ENCODE results near the gene SERF2. TPM values are rescaled to one million over a fixed set of nuclear protein-coding genes. Genes with fewer than 3 reads are reported as not detected.

SERF2 gene
- total RNA-seq, 1 experiment from 2014 or later, result 612 TPM

DNA sequence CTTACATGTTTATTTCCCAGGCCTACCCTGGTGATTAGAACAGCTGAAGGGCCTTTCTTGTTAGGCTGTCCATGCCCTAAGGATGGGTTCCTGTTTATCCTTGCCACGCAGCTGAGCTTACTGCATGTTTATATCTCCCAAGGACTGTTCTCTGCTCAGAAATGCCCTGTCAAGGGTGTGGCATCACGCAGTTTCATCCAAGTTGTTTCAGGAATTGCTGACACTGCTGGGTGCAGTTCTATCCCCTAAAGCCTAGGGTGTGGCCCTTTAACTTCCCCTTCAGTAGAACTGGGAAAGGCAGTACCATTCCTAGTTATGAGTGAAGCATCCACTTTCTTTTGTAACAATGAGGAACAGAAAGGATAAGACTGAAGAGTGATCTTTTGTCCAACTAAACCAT, 20.3 kb upstream of the SERF2 start:
- TF ChIP-seq, protein P1, sequence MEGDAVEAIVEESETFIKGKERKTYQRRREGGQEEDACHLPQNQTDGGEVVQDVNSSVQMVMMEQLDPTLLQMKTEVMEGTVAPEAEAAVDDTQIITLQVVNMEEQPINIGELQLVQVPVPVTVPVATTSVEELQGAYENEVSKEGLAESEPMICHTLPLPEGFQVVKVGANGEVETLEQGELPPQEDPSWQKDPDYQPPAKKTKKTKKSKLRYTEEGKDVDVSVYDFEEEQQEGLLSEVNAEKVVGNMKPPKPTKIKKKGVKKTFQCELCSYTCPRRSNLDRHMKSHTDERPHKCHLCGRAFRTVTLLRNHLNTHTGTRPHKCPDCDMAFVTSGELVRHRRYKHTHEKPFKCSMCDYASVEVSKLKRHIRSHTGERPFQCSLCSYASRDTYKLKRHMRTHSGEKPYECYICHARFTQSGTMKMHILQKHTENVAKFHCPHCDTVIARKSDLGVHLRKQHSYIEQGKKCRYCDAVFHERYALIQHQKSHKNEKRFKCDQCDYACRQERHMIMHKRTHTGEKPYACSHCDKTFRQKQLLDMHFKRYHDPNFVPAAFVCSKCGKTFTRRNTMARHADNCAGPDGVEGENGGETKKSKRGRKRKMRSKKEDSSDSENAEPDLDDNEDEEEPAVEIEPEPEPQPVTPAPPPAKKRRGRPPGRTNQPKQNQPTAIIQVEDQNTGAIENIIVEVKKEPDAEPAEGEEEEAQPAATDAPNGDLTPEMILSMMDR (conservative IDR thresholded peaks at IDR 0.05), result no peak
- no peak for TF ChIP-seq EZH2 (IDR thresholded peaks at IDR 0.05; ENCODE audit: low read depth)
- H3K9me3 ChIP-seq (ENCODE audit: insufficient read depth, low read depth), result no peaks in the 10 kb centered on the region
- H3K27ac ChIP-seq, result no peak overlapping the region
- ChIA-PET CTCF (no interaction called here), POLR2A (ENCODE audit: unreplicated experiment) (no interaction called here)
- no TSS peak for BruUV-seq (replicated peaks)
- no peaks in the 10 kb centered on the region for H3K9me2 ChIP-seq (ENCODE audit: insufficient read depth)
- peaks cover 22% of the 10 kb centered on the region; the same call in 1 of the 2 replicates for H3K36me3 ChIP-seq (ENCODE audit: low read depth)
- H3K4me2 ChIP-seq, result no peak overlapping the region
- H3K79me2 ChIP-seq (ENCODE audit: low read depth), result no peaks in the 10 kb centered on the region
- no peaks in the 10 kb centered on the region for H3K4me1 ChIP-seq (replicated peaks; ENCODE audit: insufficient read depth)
- intact Hi-C loops (cut with micrococcal nuclease; ENCODE audit: unreplicated experiment), result loop anchor here (10.0 kb wide), 1 partner anchor 53 kb away; the partner anchor contains the start of genes MFAP1 and WDR76
- no peak for DNase-seq
- peaks cover 49% of the 10 kb centered on the region for H3F3A ChIP-seq (ENCODE audit: insufficient read depth, low read depth)
- no peak overlapping the region for H3K4me3 ChIP-seq
- peaks cover 3% of the 10 kb centered on the region; the same call in 1 of the 2 replicates for H4K20me1 ChIP-seq (ENCODE audit: insufficient read depth)
- H2AFZ ChIP-seq, result no peak overlapping the region
- no peaks in the 10 kb centered on the region for H3K27me3 ChIP-seq (ENCODE audit: insufficient read depth, low read depth)

GRCh38 chr15:43772624-43773023, 19.5 kb upstream of the SERF2 start:
- TF ChIP-seq, protein P1 (conservative IDR thresholded peaks at IDR 0.05), result no peak
- TF ChIP-seq EZH2 (IDR thresholded peaks at IDR 0.05; ENCODE audit: low read depth), result no peak
- no peaks in the 10 kb centered on the region for H3K79me2 ChIP-seq (ENCODE audit: low read depth)
- peaks cover 3% of the 10 kb centered on the region; the same call in 1 of the 2 replicates for H4K20me1 ChIP-seq (ENCODE audit: insufficient read depth)
- H3K27me3 ChIP-seq (ENCODE audit: insufficient read depth, low read depth), result no peaks in the 10 kb centered on the region
- H3F3A ChIP-seq (ENCODE audit: insufficient read depth, low read depth), result peaks cover 49% of the 10 kb centered on the region
- intact Hi-C loops (cut with micrococcal nuclease; ENCODE audit: unreplicated experiment), result loop anchor here (10.0 kb wide), 1 partner anchor 52 kb away; the partner anchor contains the start of genes MFAP1 and WDR76
- H3K4me1 ChIP-seq (replicated peaks; ENCODE audit: insufficient read depth), result no peaks in the 10 kb centered on the region
- CTCF ChIA-PET, result no interaction called here
- H3K4me3 ChIP-seq, result no peak overlapping the region
- H2AFZ ChIP-seq, result no peak overlapping the region
- H3K27ac ChIP-seq, result no peak overlapping the region
- no peak overlapping the region for H3K4me2 ChIP-seq
- no TSS peak for BruUV-seq (replicated peaks)
- H3K9me2 ChIP-seq (ENCODE audit: insufficient read depth), result no peaks in the 10 kb centered on the region
- no peaks in the 10 kb centered on the region for H3K9me3 ChIP-seq (ENCODE audit: insufficient read depth, low read depth)
- DNase-seq, result no peak
- POLR2A ChIA-PET (ENCODE audit: unreplicated experiment), result no interaction called here
- peaks cover 22% of the 10 kb centered on the region; the same call in 1 of the 2 replicates for H3K36me3 ChIP-seq (ENCODE audit: low read depth)

- H3K9me2 ChIP-seq (ENCODE audit: insufficient read depth), result no peaks in the 10 kb centered on the region
- no peaks in the 10 kb centered on the region for H3K4me1 ChIP-seq (replicated peaks; ENCODE audit: insufficient read depth)
- POLR2A ChIA-PET (ENCODE audit: unreplicated experiment), result no interaction called here
- 0 out of 2 replicates have a peak overlapping the region, but pooled peaks have one; percentile 16 for H3K27ac ChIP-seq
- no peak overlapping the region for H2AFZ ChIP-seq
- CTCF ChIA-PET, result no interaction called here
- no peaks in the 10 kb centered on the region for H3K9me3 ChIP-seq (ENCODE audit: insufficient read depth, low read depth)
- no peaks in the 10 kb centered on the region for H3K79me2 ChIP-seq (ENCODE audit: low read depth)
- no TSS peak for BruUV-seq (replicated peaks)
- no peak overlapping the region for H3K4me3 ChIP-seq
- no peak for TF ChIP-seq EZH2 (IDR thresholded peaks at IDR 0.05; ENCODE audit: low read depth)
- TF ChIP-seq, protein P1 (conservative IDR thresholded peaks at IDR 0.05), result no peak
- no peak overlapping the region for H3K4me2 ChIP-seq
- DNase-seq, result no peak
- H3K36me3 ChIP-seq (ENCODE audit: low read depth), result peaks cover 17% of the 10 kb centered on the region; the same call in 1 of the 2 replicates
- H3K27me3 ChIP-seq (ENCODE audit: insufficient read depth, low read depth), result no peaks in the 10 kb centered on the region
- intact Hi-C loops (cut with micrococcal nuclease; ENCODE audit: unreplicated experiment), result loop anchor here (10.0 kb wide), 1 partner anchor 51 kb away; the partner anchor contains the start of genes MFAP1 and WDR76
- peaks cover 3% of the 10 kb centered on the region; the same call in 1 of the 2 replicates for H4K20me1 ChIP-seq (ENCODE audit: insufficient read depth)
- H3F3A ChIP-seq (ENCODE audit: insufficient read depth, low read depth), result peaks cover 41% of the 10 kb centered on the region
Observed at GRCh38 chr15:43774062-43774461, 18.1 kb upstream of the SERF2 start.

All from PC-9 (cell line).